Measurements from ENCODE around the gene EXOC1.

EXOC1 gene

GRCh38 chr4:55947254-55947882, 93.9 kb downstream of the EXOC1 start:
- DNase-seq (ENCODE audit: low read depth): peak; percentile 67
- TF ChIP-seq CTCF (IDR thresholded peaks at IDR 0.05; ENCODE audit: low read depth, low read length, missing control alignments): no peak
- H3K4me3 ChIP-seq (ENCODE audit: low read depth, low read length): peak overlapping the region; percentile 87

GRCh38 chr4:55947912-55948725, 94.7 kb downstream of the EXOC1 start:
- H3K4me3 ChIP-seq (ENCODE audit: low read depth, low read length): peak overlapping the region; percentile 87
- peak; percentile 43 for DNase-seq (ENCODE audit: low read depth)
- no peak for TF ChIP-seq CTCF (IDR thresholded peaks at IDR 0.05; ENCODE audit: low read depth, low read length, missing control alignments)

- peak within 1 kb of the TSS; percentile 87 for H3K4me3 ChIP-seq (ENCODE audit: low read depth, low read length)
- TF ChIP-seq CTCF (IDR thresholded peaks at IDR 0.05; ENCODE audit: low read depth, low read length, missing control alignments): peak; percentile 94
- DNase-seq (ENCODE audit: low read depth): peak; percentile 75
Measured at GRCh38 chr4:55948726-55949481, 95.5 kb downstream of the EXOC1 start, which contains the start of gene CEP135. Gene CEP135, plus strand, starts transcription at chr4:55948945. Its CDS starts 3,186 bp downstream, at chr4:55952131.

- no peak for DNase-seq (ENCODE audit: low read depth)
- peak overlapping the region; percentile 87 for H3K4me3 ChIP-seq (ENCODE audit: low read depth, low read length)
- TF ChIP-seq CTCF (IDR thresholded peaks at IDR 0.05; ENCODE audit: low read depth, low read length, missing control alignments): no peak
Measured at GRCh38 chr4:55949482-55949802, 96.0 kb downstream of the EXOC1 start.

- H3K4me3 ChIP-seq (ENCODE audit: low read depth, low read length): no peak overlapping the region
- no peak for TF ChIP-seq CTCF (IDR thresholded peaks at IDR 0.05; ENCODE audit: low read depth, low read length, missing control alignments)
Measured at GRCh38 chr4:55951191-55951922, 97.9 kb downstream of the EXOC1 start.

More at GRCh38 chr4:55951191-55951922, 97.9 kb downstream of the EXOC1 start:
- DNase-seq (ENCODE audit: low read depth): no peak
